Activated T-cell treated with anti-CD3 and anti-CD28 coated beads, Interleukin-2, amount 50 U/mL, for 72 hours (primary cell): ENCODE results near the gene GBA3. TPM values are rescaled to one million over a fixed set of nuclear protein-coding genes. Genes with fewer than 3 reads are reported as not detected.

ENCODE experiments used
- ATAC-seq, 2 donors: fragments of 150-1000 bp; cut with Tn5 transposase; replicated peaks in 1 of 2; 2 replicates each; pipeline ENCODE4 v1.10.0; 2021; ENCODE audit warnings: moderate library complexity in 2 of 2, mild to moderate bottlenecking in 1 of 2
- DNase-seq, 2 donors: peaks; one replicate each; pipeline ENCODE4 v3.0.0; 2021 to 2022; ENCODE audit warnings: mixed read lengths in 1 of 2
- H3K27ac Mint-ChIP-seq: one replicate; pipeline ENCODE4 v1.8.0; 2022; ENCODE audit warnings: mild to moderate bottlenecking, moderate library complexity, mixed read lengths
- H3K27me3 Mint-ChIP-seq: one replicate; pipeline ENCODE4 v1.8.0; 2022; ENCODE audit warnings: low read depth, mixed read lengths
- H3K36me3 Mint-ChIP-seq, 2 donors: one replicate each; pipeline ENCODE4 v1.8.0; 2022; ENCODE audit warnings: mixed read lengths in 2 of 2, mild to moderate bottlenecking in 1 of 2; ENCODE audit not compliant: insufficient read depth in 2 of 2
- H3K4me1 Mint-ChIP-seq: one replicate; pipeline ENCODE4 v1.8.0; 2022; ENCODE audit warnings: low read depth, mixed read lengths
- H3K4me3 Mint-ChIP-seq, 2 donors: one replicate each; pipeline ENCODE4 v1.8.0; 2022; ENCODE audit warnings: mild to moderate bottlenecking in 2 of 2, mixed read lengths in 2 of 2, moderate library complexity in 2 of 2
- H3K9me3 Mint-ChIP-seq, 2 donors: one replicate each; pipeline ENCODE4 v1.8.0; 2022; ENCODE audit warnings: mixed read lengths in 2 of 2
- total RNA-seq, 2 donors: library from RNA; stranded (reverse); gene quantifications; one replicate each; pipeline ENCODE4 v1.2.3, GENCODE V29; 2022

The GBA3 gene
- total RNA-seq, 2 donors from 2014 or later = not detected

GRCh38 chr4:22745234-22745633 is 52.5 kb downstream of the GBA3 start:
- Mint-ChIP-seq H3K9me3 (peaks cover 2 to 3% of the 10 kb centered on the region in 2 donors), H3K4me1 (no peaks in the 10 kb centered on the region), H3K4me3 (no peak overlapping the region), H3K27me3 (peaks cover 14% of the 10 kb centered on the region), H3K27ac (no peak overlapping the region), H3K36me3 (peaks cover 0 to 1% of the 10 kb centered on the region in 2 donors)
- ATAC-seq (no peak), DNase-seq (no peak)

- Mint-ChIP-seq H3K4me3 (no peak overlapping the region), H3K27me3 (no peaks in the 10 kb centered on the region), H3K36me3 (no peaks in the 10 kb centered on the region), H3K9me3 (no peaks in the 10 kb centered on the region), H3K4me1 (no peaks in the 10 kb centered on the region), H3K27ac (no peak overlapping the region)
- no peak for DNase-seq
- no peak for ATAC-seq
These were observed 61.4 kb downstream of the GBA3 start for GRCh38 chr4:22754116-22754515.

GRCh38 chr4:22762548-22762947 is 69.8 kb downstream of the GBA3 start:
- no peak overlapping the region for H3K27ac Mint-ChIP-seq

GRCh38 chr4:22764183-22764582 is 71.4 kb downstream of the GBA3 start:
- Mint-ChIP-seq H3K4me1 (peaks cover 5% of the 10 kb centered on the region), H3K4me3 (no peak overlapping the region), H3K27ac (no peak overlapping the region), H3K9me3 (peaks cover 4 to 6% of the 10 kb centered on the region in 2 donors), H3K36me3 (no peaks in the 10 kb centered on the region), H3K27me3 (peaks cover 4% of the 10 kb centered on the region)
- ATAC-seq (no peak), DNase-seq (no peak)

More at GRCh38 chr4:22762548-22762947, 69.8 kb downstream of the GBA3 start:
- peaks cover 5% of the 10 kb centered on the region for H3K4me1 Mint-ChIP-seq
- H3K9me3 Mint-ChIP-seq = peaks cover 3 to 4% of the 10 kb centered on the region in 2 donors
- peaks cover 4% of the 10 kb centered on the region for H3K27me3 Mint-ChIP-seq
- DNase-seq (no peak), ATAC-seq (no peak)
- no peak overlapping the region for H3K4me3 Mint-ChIP-seq
- no peaks in the 10 kb centered on the region for H3K36me3 Mint-ChIP-seq

GRCh38 chr4:22766068-22766467 is 73.3 kb downstream of the GBA3 start:
- ATAC-seq = no peak
- Mint-ChIP-seq H3K27ac (no peak overlapping the region), H3K4me3 (no peak overlapping the region), H3K27me3 (no peaks in the 10 kb centered on the region), H3K9me3 (peaks cover 4% of the 10 kb centered on the region in 2 donors), H3K36me3 (no peaks in the 10 kb centered on the region), H3K4me1 (peaks cover 5% of the 10 kb centered on the region)
- no peak for DNase-seq

- peaks cover 2 to 9% of the 10 kb centered on the region in 2 donors for H3K9me3 Mint-ChIP-seq
- H3K4me1 Mint-ChIP-seq = no peaks in the 10 kb centered on the region
- no peak for ATAC-seq
- no peak overlapping the region for H3K27ac Mint-ChIP-seq
- no peak for DNase-seq
- no peaks in the 10 kb centered on the region for H3K36me3 Mint-ChIP-seq
- H3K4me3 Mint-ChIP-seq = no peak overlapping the region
- no peaks in the 10 kb centered on the region for H3K27me3 Mint-ChIP-seq
These were observed 85.9 kb downstream of the GBA3 start for GRCh38 chr4:22778547-22779163.

GRCh38 chr4:22780317-22780716 is 87.6 kb downstream of the GBA3 start:
- Mint-ChIP-seq H3K36me3 (no peaks in the 10 kb centered on the region), H3K27ac (no peak overlapping the region), H3K9me3 (peaks cover 2 to 8% of the 10 kb centered on the region in 2 donors), H3K27me3 (no peaks in the 10 kb centered on the region), H3K4me3 (no peak overlapping the region), H3K4me1 (no peaks in the 10 kb centered on the region)
- DNase-seq = no peak
- no peak for ATAC-seq

- no peak overlapping the region for H3K4me3 Mint-ChIP-seq
- H3K4me1 Mint-ChIP-seq = no peaks in the 10 kb centered on the region
- H3K27me3 Mint-ChIP-seq = no peaks in the 10 kb centered on the region
- H3K9me3 Mint-ChIP-seq = peaks cover 2 to 3% of the 10 kb centered on the region in 2 donors
- ATAC-seq = no peak
- DNase-seq = no peak
- H3K36me3 Mint-ChIP-seq = no peaks in the 10 kb centered on the region
- H3K27ac Mint-ChIP-seq = no peak overlapping the region
These were observed 88.1 kb downstream of the GBA3 start for GRCh38 chr4:22780797-22781196.

GRCh38 chr4:22787753-22788375 is 95.1 kb downstream of the GBA3 start:
- no peak overlapping the region for H3K4me3 Mint-ChIP-seq
- ATAC-seq (no peak), DNase-seq (no peak)
- no peaks in the 10 kb centered on the region for H3K27me3 Mint-ChIP-seq
- H3K4me1 Mint-ChIP-seq = no peaks in the 10 kb centered on the region
- peaks cover 0 to 2% of the 10 kb centered on the region in 2 donors for H3K9me3 Mint-ChIP-seq
- no peaks in the 10 kb centered on the region for H3K36me3 Mint-ChIP-seq
- H3K27ac Mint-ChIP-seq = no peak overlapping the region

- H3K27me3 Mint-ChIP-seq = no peaks in the 10 kb centered on the region
- no peaks in the 10 kb centered on the region for H3K36me3 Mint-ChIP-seq
- no peaks in the 10 kb centered on the region for H3K4me1 Mint-ChIP-seq
- ATAC-seq (no peak), DNase-seq (no peak)
- H3K4me3 Mint-ChIP-seq = no peak overlapping the region
- no peak overlapping the region for H3K27ac Mint-ChIP-seq
- H3K9me3 Mint-ChIP-seq = peaks cover 0 to 2% of the 10 kb centered on the region in 2 donors
These were observed 97.9 kb downstream of the GBA3 start for GRCh38 chr4:22790631-22791030.

- Mint-ChIP-seq H3K4me3 (no peak overlapping the region), H3K36me3 (no peaks in the 10 kb centered on the region), H3K27ac (no peak overlapping the region), H3K9me3 (peaks cover 0 to 4% of the 10 kb centered on the region in 2 donors), H3K27me3 (no peaks in the 10 kb centered on the region), H3K4me1 (no peaks in the 10 kb centered on the region)
- ATAC-seq (no peak), DNase-seq (no peak)
These were observed 102.0 kb downstream of the GBA3 start for GRCh38 chr4:22794732-22795131.

GRCh38 chr4:22801391-22801790 is 108.7 kb downstream of the GBA3 start:
- no peaks in the 10 kb centered on the region for H3K36me3 Mint-ChIP-seq
- no peak overlapping the region for H3K27ac Mint-ChIP-seq
- no peak overlapping the region for H3K4me3 Mint-ChIP-seq
- no peak for ATAC-seq
- no peaks in the 10 kb centered on the region for H3K4me1 Mint-ChIP-seq
- peaks cover 0 to 6% of the 10 kb centered on the region in 2 donors for H3K9me3 Mint-ChIP-seq
- H3K27me3 Mint-ChIP-seq = no peaks in the 10 kb centered on the region
- no peak for DNase-seq

- Mint-ChIP-seq H3K36me3 (no peaks in the 10 kb centered on the region), H3K27ac (no peak overlapping the region), H3K4me1 (no peaks in the 10 kb centered on the region), H3K9me3 (peaks cover 0 to 9% of the 10 kb centered on the region in 2 donors), H3K4me3 (no peak overlapping the region), H3K27me3 (no peaks in the 10 kb centered on the region)
- DNase-seq (no peak), ATAC-seq (no peak)
These were observed 110.1 kb downstream of the GBA3 start for GRCh38 chr4:22802876-22803275.

- DNase-seq (no peak), ATAC-seq (no peak)
- no peak overlapping the region for H3K27ac Mint-ChIP-seq
- peaks cover 0 to 11% of the 10 kb centered on the region in 2 donors for H3K9me3 Mint-ChIP-seq
- no peaks in the 10 kb centered on the region for H3K27me3 Mint-ChIP-seq
- no peak overlapping the region for H3K4me3 Mint-ChIP-seq
- no peaks in the 10 kb centered on the region for H3K36me3 Mint-ChIP-seq
- no peaks in the 10 kb centered on the region for H3K4me1 Mint-ChIP-seq
These were observed 110.8 kb downstream of the GBA3 start for GRCh38 chr4:22803512-22803911.
